Parietal lobe (tissue), 2 donors: Measurements from ENCODE around the gene ADGRG7. TPM values are rescaled to one million over a fixed set of nuclear protein-coding genes. Genes with fewer than 3 reads are reported as not detected.

Experiments
- small RNA-seq: library from RNA; depleted of rRNA; stranded (forward); fragments of <200 nt; gene quantifications from one replicate; pipeline ENCODE3, GENCODE V24; 2014; ENCODE audit warnings: low replicate concordance
- total RNA-seq: library from RNA; depleted of rRNA; stranded (reverse); fragments of >200 nt; gene quantifications from one replicate; pipeline ENCODE4 v1.2.3, GENCODE V29; 2014

The ADGRG7 gene, protein sequence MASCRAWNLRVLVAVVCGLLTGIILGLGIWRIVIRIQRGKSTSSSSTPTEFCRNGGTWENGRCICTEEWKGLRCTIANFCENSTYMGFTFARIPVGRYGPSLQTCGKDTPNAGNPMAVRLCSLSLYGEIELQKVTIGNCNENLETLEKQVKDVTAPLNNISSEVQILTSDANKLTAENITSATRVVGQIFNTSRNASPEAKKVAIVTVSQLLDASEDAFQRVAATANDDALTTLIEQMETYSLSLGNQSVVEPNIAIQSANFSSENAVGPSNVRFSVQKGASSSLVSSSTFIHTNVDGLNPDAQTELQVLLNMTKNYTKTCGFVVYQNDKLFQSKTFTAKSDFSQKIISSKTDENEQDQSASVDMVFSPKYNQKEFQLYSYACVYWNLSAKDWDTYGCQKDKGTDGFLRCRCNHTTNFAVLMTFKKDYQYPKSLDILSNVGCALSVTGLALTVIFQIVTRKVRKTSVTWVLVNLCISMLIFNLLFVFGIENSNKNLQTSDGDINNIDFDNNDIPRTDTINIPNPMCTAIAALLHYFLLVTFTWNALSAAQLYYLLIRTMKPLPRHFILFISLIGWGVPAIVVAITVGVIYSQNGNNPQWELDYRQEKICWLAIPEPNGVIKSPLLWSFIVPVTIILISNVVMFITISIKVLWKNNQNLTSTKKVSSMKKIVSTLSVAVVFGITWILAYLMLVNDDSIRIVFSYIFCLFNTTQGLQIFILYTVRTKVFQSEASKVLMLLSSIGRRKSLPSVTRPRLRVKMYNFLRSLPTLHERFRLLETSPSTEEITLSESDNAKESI
- total RNA-seq, result not detected

DNA sequence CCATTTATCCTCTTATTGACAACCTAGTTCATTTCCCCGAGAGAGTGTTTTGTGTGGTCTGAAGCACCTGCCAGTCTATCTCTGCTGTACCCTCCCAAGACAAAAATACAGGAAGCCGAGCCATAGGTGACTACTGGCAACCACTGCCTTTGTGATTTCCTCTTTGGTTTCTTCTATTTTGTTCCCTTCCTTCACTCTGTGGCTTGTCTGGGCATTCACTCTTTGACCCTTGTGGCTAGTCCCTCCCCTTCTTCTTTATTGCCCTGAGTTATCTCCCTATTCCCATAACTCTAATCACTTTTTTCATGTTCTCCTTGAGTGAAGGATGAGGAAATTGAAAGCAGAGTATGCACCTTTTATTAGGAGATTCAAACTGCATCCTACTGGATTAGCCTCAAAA is at the start of gene ADGRG7:
Gene ADGRG7 (plus strand): TSS at position 297 of the 400 bp plus-strand sequence. CDS start 256 bp downstream, outside the sequence.

DNA sequence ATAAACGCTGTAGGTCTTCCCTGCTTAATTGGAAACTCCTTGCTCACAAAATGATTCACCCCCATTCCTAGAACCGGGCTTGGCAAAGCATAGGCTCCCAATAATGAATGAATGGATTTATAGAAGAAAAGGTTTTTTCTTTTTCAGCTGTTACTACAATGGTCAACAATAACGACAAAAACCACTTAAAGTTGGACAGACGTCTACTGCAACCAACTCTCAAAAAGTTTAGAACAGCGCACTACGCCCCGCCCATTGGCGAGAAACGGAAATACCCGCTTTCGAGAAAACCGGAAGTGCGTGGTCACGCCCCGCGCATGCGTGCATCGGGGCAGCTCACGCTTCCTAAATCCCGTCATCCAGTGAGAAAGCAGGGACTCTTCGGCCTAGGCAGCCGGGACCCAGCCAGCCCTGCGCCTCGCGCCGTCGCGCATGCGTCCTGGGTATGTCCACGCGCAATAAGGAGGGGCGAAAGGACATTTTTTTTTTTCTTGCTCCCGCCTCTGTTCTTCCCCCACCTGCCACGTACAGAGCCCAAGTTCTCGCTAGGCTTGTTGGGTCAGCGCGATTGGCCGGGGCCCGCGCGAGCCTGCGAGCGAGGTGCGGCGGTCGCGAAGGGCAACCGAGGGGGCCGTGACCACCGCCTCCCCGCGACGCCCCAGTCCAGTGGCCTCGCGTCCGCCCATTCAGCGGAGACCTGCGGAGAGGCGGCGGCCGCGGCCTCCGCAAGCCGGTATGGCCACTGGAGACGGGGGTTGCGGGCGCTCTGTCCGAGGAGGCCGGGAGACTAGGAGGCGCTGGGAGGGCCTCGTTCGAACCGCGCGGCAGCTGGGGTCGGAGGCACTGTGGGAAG is 99.8 kb downstream of the ADGRG7 start, which contains the start of gene TFG:
Gene TFG (plus strand): TSS at position 506 of the 853 bp plus-strand sequence. CDS start 4,192 bp downstream, outside the sequence.

Small RNAs within 50 kb of the gene (small RNA-seq; reads per million reads assigned to genes)
- gene RF00322, result not detected

Other genes starting within 250 kb of the ADGRG7 start
- gene TOMM70, start 208.5 kb upstream of the ADGRG7 start, total RNA-seq, result 104 TPM
- gene LNP1, start 208.1 kb upstream of the ADGRG7 start, total RNA-seq, result 10.0 TPM
- 1.6 TPM for gene TMEM45A, start 117.0 kb upstream of the ADGRG7 start, total RNA-seq
- gene TFG, start 99.9 kb downstream of the ADGRG7 start, total RNA-seq, result 73.2 TPM